A673 (cell line): ENCODE measurements around the gene FXN. TPM values are rescaled to one million over a fixed set of nuclear protein-coding genes. Genes with fewer than 3 reads are reported as not detected.

Experiments
- BruUV-seq: library from RNA; stranded (reverse); fragments of 400-500 nt; replicated peaks from 2 replicates; lab custom pipeline; 2021; lab: Mats Ljungman, UMichigan
- CTCF ChIA-PET: fragments of 300-600 bp; sonication (Branson Sonifier 250); formaldehyde crosslinking; loops from one replicate; lab custom pipeline; 2022; ENCODE audit warnings: antibody characterized with exemption; lab: Charles Lee
- POLR2A ChIA-PET: fragments of 300-600 bp; sonication (Branson Sonifier 250); formaldehyde crosslinking; loops from one replicate; lab custom pipeline; 2022; ENCODE audit warnings: antibody characterized with exemption; ENCODE audit not compliant: low non-redundant PET; lab: Charles Lee
- DNase-seq: peaks from one replicate; pipeline ENCODE4 v3.0.0-alpha.2; 2015; ENCODE audit warnings: low spot score
- H3K27ac ChIP-seq: fragments of 200-600 bp; sonication (generic); 2 replicates; pipeline ENCODE4 v1.5.1; 2016; ENCODE audit warnings: mixed run types, low read depth, mild to moderate bottlenecking, mixed read lengths, antibody characterized with exemption, low read length; ENCODE audit not compliant: poor library complexity, severe bottlenecking
- H3K27me3 ChIP-seq: fragments of 200-600 bp; sonication (generic); replicated peaks from 2 replicates; pipeline ENCODE4 v1.6.1; 2017; ENCODE audit warnings: mixed run types, low read depth, mild to moderate bottlenecking, mixed read lengths, antibody characterized with exemption, low read length; ENCODE audit not compliant: insufficient read depth, poor library complexity
- H3K36me3 ChIP-seq: fragments of 200-600 bp; sonication (generic); 2 replicates; pipeline ENCODE4 v1.6.1; 2016; ENCODE audit warnings: mixed run types, mild to moderate bottlenecking, mixed read lengths, antibody characterized with exemption, low read length; ENCODE audit not compliant: insufficient read depth, poor library complexity, severe bottlenecking
- H3K4me1 ChIP-seq: fragments of 200-600 bp; sonication (generic); 2 replicates; pipeline ENCODE4 v1.6.1; 2017; ENCODE audit warnings: mixed run types, mild to moderate bottlenecking, mixed read lengths, antibody characterized with exemption, low read length; ENCODE audit not compliant: insufficient read depth, poor library complexity, severe bottlenecking
- H3K4me3 ChIP-seq: fragments of 200-600 bp; sonication (generic); 2 replicates; pipeline ENCODE4 v1.5.1; 2016; ENCODE audit warnings: low read depth, mixed run types, mild to moderate bottlenecking, mixed read lengths, low read length; ENCODE audit not compliant: poor library complexity, severe bottlenecking
- H3K9me3 ChIP-seq: fragments of 200-600 bp; sonication (generic); 2 replicates; pipeline ENCODE4 v1.6.1; 2016; ENCODE audit warnings: mixed run types, low read depth, mild to moderate bottlenecking, mixed read lengths, antibody characterized with exemption, low read length; ENCODE audit not compliant: poor library complexity, severe bottlenecking
- CTCF ChIP-seq: fragments of 300-800, 200-600 bp; sonication (generic); conservative IDR thresholded peaks from 2 replicates; pipeline ENCODE4 v1.5.1; 2017; ENCODE audit warnings: low read depth, mild to moderate bottlenecking, antibody characterized with exemption, low read length, moderate library complexity, mixed read lengths
- EZH2 ChIP-seq: fragments of 200-600 bp; sonication (generic); IDR thresholded peaks from 2 replicates; pipeline ENCODE4 v1.6.1; 2017; ENCODE audit warnings: borderline replicate concordance, low read depth, mild to moderate bottlenecking, mixed read lengths, antibody characterized with exemption, low read length; ENCODE audit not compliant: poor library complexity, severe bottlenecking
- intact Hi-C: fragments of 100-400 bp; cut with micrococcal nuclease; formaldehyde crosslinking; loops from one replicate; pipeline ENCODE4 v1.10.0; 2022; ENCODE audit not compliant: unreplicated experiment
- total RNA-seq: library from RNA; stranded (reverse); gene quantifications from 2 replicates; pipeline ENCODE4 v1.2.3, GENCODE V29; 2021

Gene FXN
- total RNA-seq, 1 experiment from 2014 or later, result 20.8 TPM

GRCh38 chr9:69079186-69079585, 43.6 kb downstream of the FXN start:
- ChIA-PET POLR2A (no interaction called here), CTCF (no interaction called here)
- H3K27me3 ChIP-seq, result no peaks in the 10 kb centered on the region
- no TSS peak for BruUV-seq
- intact Hi-C loops, result no loop called here
- no peaks in the 10 kb centered on the region for H3K9me3 ChIP-seq
- TF ChIP-seq CTCF, result no peak
- TF ChIP-seq EZH2, result no peak
- DNase-seq, result no peak
- no peak overlapping the region for H3K27ac ChIP-seq
- no peaks in the 10 kb centered on the region for H3K4me1 ChIP-seq
- H3K36me3 ChIP-seq, result no peaks in the 10 kb centered on the region
- H3K4me3 ChIP-seq, result no peak overlapping the region

DNA sequence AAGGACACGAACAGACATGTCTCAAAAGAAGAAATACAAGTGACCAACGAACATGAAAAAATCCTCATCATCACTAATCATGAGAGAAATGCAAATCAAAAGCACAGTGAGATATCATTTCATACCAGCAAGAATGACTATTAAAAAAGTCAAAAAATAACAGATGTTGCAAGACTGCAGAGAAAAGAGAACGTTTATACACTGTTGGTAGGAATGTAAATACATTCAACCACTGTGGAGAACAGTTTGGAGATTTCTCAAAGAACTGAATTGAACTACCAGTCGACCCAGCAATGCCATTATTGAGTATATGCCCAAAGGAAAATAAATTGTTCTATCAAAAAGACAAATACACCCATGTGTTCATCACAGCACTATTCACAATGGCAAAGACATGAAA, 45.7 kb downstream of the FXN start:
- TF ChIP-seq CTCF (no peak), EZH2 (no peak)
- no TSS peak for BruUV-seq
- ChIA-PET CTCF (no interaction called here), POLR2A (no interaction called here)
- Histone ChIP-seq H3K4me1 (no peaks in the 10 kb centered on the region), H3K27ac (no peak overlapping the region), H3K27me3 (no peaks in the 10 kb centered on the region), H3K9me3 (no peaks in the 10 kb centered on the region), H3K4me3 (no peak overlapping the region), H3K36me3 (no peaks in the 10 kb centered on the region)
- DNase-seq, result no peak
- intact Hi-C loops, result no loop called here

DNA sequence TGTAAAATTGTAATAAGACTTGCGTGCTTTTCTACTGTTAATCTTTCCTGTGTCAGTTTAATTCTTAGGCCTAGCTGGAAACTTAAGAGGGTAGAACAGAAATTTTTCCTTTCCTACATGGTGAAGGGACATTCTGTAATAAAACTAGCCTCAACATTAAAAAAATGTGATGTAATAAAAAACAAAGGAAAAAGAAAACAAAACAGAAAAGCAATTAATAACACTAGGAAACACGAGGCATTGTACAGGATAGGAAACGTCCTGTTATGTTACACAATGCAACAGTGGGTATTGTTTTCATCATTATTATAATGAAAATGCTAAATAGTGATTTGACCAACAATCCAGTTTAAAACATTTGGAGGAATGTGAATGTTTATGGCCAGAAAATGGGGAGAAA, 47.8 kb downstream of the FXN start:
- no peaks in the 10 kb centered on the region for H3K4me1 ChIP-seq
- H3K9me3 ChIP-seq, result no peaks in the 10 kb centered on the region
- BruUV-seq, result no TSS peak
- DNase-seq, result no peak
- no peaks in the 10 kb centered on the region for H3K36me3 ChIP-seq
- intact Hi-C loops, result no loop called here
- CTCF ChIA-PET, result no interaction called here
- POLR2A ChIA-PET, result no interaction called here
- H3K27me3 ChIP-seq, result no peaks in the 10 kb centered on the region
- TF ChIP-seq CTCF (no peak), EZH2 (no peak)
- H3K27ac ChIP-seq, result no peak overlapping the region
- no peak overlapping the region for H3K4me3 ChIP-seq
